HG02981 (cell line): ENCODE measurements around the gene SIRT5.

ENCODE experiments used
- ATAC-seq: cut with Tn5 transposase; IDR thresholded peaks from one replicate; pipeline ENCODE4 v1.9.1; 2021; ENCODE audit warnings: mild to moderate bottlenecking, moderate library complexity; ENCODE audit not compliant: unreplicated experiment

The SIRT5 gene

DNA sequence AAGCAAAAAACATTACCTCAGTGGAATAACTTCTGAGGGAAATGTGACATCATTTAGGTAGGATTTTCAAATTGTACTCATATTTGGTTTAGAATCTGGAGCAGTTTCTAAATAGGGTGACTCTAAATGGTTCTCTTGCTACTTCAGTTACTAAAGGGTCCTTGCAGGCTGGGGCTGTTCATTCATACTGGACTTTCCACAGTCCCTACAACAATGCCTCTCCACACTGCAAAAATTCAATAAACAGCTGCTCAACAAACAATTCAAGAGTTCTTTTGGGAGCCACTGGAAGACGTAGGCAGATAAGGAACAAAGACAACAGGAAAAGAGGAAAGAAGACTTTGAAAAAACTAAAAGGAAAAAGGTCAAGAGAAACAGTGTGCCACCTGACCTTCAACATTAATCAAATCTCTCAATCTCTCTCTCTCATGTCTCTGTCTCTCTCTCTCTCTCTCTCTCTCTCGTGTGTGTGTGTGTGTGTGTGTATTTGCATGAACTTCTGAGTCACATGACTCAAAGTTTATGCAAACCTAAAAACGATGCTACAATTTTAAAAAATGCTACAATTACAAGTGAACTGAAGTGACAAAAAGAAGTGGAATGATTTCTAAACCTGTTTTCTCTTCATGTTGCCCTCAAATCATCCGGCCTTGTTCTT lies 55.2 kb downstream of the SIRT5 start:
- no peak for ATAC-seq

DNA sequence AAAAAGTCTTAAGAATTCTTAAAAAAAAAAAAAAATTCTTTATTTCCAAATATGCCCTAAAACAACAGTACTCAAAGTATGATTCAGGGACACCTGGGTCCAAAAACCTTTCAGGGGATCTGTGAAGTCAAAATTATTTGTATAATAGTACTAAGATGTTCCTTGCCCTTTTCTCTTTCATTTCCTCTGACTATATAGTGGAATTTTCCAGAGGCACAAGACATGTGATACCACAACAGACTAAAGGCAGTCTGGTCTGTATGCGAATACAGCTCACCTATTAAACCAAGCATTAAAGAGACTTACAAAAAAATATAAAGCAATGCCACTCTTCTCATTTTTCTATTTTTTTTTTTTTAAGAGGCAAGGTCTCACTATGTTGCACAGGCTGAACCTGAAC lies 56.1 kb downstream of the SIRT5 start:
- no peak for ATAC-seq

DNA sequence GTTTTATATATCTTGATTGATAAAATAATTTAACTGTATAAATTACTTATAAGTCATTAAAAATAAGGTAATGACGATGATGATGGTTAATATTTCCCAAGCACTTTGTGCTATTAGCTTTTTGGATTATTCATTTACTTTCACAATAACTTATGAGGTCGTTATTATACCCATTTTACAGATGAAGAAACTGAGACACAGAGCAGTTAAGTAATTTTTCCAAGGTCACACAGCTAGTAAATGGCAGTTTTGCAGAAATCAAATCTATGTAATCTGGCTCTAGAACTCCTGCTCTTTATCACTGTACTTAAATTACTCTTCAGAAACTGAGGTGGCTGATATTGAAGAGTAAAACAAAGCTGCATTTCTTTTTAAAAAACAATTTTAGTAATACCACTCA lies 58.9 kb downstream of the SIRT5 start:
- no peak for ATAC-seq

DNA sequence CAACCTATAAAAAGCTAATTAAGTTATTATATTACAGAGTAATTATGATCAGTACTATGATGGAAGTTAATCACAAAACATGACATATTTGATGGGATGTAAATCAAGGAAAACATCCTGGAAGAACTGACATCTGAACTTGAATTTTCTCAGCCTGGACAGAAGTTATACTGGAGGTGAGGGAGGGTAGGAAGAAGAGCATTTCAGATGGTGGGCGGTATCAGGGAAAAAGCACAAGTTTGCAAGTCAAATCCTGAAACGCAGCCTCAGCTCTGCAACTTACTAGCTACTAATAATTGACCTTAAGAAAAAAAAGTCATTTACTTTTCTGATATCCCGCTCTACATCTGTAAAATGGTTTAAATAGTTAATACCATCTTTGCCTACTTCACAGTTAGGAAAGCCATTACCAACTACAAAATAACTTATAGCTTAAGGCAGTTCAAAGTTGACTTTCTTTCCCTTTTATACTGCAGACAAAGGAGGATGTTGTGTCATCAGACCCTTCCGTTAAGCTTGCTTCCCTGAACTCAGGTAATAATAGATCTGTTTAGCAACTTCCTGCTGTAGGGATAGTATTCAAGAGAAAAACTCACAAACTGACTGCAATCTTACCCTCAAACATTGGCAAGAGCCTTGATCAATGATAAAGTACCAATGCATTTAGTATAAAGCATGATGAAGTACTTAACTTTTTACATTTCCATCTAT lies 61.7 kb downstream of the SIRT5 start:
- no peak for ATAC-seq

DNA sequence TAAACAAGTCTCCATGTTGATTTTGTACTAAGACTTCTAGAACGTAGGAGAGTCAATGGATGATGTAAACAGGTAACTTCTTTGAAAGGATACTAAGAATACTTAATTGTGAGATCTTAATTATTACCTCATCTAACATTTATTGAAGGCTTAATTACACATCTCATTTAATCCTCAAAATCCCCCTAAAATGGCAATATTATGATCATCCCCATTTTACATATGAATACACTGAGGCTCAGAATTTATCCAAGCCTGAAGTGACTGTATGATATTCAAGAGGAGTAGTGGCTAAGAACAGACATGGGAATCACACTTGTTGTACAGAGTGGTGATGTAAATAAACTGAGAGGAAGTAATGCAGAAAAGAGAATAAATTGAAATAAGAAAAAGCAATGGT lies 63.6 kb downstream of the SIRT5 start:
- ATAC-seq = no peak

DNA sequence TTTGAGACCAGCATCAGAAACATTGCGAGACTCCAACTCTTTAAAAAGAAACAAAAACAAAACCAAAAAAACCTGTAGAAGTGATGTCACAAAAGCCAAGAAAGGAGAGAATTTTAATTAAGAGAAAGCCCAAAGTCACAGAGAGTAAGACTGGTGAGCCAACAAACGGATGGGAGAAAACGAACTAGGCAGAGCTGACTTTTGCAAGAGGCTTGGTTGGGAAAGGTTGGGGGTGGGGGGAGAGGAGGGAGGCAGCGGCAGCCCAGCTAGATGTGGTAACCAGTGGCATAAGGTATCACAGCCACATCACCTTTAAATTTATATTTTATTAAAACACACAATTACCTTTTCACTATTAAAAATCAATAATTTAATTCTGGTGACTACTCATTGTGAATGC lies 64.2 kb downstream of the SIRT5 start:
- ATAC-seq = no peak

DNA sequence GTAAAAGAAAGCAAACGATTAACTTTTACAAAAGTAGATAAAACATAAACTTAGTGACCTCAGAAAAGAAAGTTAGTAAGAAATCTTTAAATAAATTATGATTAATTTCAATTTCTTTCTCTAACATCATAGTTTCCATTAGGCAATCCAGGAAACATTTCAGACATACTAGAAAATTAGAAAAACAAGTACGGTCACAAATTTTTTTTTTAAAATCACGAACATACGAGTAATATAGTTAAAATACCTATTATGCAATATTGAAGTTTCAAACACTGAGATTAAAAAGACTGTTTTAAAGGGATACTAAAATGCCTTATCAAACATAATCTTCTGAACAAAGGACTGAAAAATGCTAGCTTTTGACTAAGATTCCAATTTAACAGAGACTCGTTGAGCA lies 66.9 kb downstream of the SIRT5 start:
- no peak for ATAC-seq

DNA sequence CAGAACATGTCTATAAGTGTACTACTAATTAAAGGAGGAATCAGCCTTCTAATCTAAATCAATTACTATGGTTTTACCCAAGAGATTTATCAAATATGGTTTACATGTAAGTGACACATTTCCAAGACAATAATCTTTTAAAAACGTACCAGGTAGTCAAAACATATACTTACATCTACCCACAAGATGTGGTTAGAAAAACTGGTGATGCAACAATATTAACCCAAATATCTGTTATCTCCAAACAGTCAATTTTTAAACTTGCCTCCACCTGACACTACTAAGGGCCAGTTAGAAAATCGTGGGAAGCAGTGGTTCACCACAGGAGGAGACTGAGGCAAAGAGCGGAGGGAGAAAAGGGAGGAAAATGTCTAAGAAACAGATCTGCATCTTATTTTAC lies 68.7 kb downstream of the SIRT5 start:
- no peak for ATAC-seq

DNA sequence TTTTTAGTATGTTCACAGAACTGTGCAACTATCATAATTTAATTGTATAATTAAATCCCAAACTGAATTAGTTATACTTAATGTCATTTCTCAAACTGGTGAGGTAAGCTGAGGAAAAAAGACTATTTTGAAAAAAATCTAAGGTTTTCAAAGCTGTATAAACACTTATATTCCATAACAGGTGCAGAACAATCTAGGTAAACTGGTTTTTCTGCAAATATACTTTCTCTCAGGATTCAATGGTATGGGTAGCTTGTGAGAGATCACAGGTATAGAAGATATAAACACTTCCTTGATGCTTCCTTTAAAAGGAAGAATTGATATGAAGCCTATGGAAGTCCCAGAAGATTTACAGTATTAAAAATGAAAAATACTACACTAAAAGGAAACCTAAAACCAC lies 74.4 kb downstream of the SIRT5 start:
- no peak for ATAC-seq

DNA sequence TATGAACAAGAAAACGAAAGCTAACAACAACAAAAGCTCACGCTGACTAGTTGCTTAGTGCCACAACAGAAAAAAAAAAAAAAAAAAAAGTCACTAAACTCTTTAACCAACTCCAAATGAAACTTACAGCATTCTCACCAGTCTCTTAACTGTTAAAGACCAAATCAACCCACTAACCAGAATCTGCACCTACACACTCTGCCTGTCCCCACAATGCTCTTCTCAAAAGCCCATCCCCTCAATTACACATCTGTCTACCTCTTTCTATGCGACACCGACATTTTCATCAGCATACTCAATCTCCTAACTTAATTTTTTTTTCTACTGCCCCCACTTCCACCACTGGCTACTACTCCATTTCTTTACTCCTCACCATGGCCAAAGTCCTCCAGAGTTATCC lies 75.0 kb downstream of the SIRT5 start:
- ATAC-seq = no peak

DNA sequence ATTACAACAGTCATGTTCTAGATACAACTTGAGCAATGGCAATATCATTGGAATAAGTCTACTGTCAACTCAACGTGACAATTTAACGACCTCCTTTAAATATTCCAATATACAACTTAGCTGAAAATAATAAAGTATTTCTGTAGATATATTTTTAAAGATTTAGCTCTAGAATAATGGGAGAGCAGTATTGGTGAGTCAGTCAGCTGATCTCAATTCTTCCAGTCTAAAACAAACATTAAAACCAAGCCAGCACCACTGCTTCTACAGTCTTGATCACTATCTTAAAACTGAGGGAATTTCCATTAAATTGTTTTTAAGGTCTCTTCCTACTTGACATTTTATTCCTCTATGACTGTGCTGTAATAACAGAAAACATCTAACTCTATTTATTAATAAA lies 78.9 kb downstream of the SIRT5 start:
- no peak for ATAC-seq

DNA sequence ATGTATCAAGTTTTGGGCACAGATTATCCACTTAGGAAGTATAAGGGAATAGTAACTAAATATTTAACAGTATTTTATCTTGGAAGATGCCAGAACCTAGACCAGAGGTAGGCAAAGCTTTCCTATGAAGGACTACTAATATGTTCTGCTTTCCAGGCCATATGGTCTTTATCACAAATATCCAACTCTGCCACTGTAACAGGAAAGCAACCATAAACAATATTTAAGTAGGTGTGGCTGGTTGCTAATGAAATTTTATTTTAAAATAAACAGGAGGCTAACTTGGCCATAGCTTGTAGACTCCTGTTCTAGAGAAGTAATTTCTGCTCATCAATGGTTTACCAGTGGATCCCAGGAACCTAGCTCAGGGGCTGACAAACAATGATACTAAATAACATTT lies 80.1 kb downstream of the SIRT5 start:
- no peak for ATAC-seq

DNA sequence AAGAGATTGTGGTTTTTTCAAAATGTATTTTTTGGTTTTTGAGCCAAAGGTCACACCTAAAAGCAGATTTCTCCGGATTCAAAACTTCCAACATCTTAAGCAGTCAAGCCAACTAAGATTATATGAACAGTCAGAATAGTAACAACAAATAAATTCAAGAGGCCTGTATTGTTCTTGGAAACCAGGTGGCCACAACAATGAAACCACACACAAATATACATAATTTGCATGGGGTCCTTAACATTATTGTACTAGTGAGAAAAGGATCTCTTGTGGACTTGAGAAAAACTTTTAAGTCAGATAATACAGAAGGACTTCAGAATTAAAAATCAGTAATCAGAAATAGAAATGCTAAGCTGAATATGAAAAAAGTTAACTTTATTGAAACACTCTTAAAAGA lies 81.3 kb downstream of the SIRT5 start:
- ATAC-seq = no peak

DNA sequence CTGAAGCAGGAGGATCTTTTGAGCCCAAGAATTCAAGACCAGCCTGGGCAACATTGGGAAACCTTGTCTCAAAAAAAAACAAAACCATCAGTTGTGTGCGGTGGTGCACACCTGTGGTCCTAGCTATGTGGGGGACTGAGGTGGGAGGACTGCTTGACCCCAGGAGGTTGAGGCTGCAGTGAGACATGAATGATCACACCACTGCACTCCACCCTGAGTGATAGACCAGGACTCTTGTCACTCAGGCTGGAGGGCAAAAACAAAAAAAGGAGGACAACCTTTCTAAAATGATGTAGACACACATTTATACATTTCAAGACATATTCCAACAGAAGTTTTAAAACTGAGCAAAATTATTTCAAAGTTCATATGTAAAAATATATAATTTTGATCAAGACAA lies 85.9 kb downstream of the SIRT5 start:
- no peak for ATAC-seq

DNA sequence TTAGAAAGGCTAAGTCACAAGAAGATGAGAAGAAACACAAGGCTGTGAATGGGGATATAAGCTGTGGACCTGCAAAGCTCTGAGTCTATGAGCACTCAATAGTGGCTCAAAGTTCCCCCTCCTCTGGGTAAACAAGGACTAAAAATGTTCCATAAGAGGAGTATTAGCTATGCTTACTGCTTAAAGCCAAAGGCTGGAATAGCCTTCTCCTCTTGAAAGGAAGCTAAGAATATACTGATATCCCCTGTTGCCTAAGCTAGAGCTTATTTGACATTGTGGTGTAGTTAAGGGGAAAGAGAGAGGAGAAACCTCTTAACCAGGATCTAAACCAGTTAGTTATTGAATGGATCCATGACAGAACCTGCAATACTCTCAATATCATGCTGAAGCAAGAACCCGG lies 86.5 kb downstream of the SIRT5 start:
- ATAC-seq = no peak

DNA sequence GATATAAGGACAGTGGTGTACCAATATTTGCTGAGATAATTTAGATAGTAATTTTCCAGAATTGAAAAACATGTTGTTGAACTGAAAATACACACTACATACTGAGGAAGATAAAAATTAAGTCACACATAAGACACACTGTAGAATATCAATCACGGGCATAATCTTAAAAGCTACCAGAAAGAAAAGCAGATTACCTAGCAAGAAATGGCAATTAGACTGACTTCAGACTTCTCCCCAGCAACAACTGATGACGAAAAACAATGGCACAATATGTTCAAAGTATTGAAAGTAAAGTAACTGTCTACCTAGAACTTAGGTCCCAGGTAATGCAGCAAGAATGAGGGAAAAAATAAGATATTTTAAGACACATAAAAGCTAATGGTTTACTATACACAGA lies 87.2 kb downstream of the SIRT5 start:
- ATAC-seq = no peak

DNA sequence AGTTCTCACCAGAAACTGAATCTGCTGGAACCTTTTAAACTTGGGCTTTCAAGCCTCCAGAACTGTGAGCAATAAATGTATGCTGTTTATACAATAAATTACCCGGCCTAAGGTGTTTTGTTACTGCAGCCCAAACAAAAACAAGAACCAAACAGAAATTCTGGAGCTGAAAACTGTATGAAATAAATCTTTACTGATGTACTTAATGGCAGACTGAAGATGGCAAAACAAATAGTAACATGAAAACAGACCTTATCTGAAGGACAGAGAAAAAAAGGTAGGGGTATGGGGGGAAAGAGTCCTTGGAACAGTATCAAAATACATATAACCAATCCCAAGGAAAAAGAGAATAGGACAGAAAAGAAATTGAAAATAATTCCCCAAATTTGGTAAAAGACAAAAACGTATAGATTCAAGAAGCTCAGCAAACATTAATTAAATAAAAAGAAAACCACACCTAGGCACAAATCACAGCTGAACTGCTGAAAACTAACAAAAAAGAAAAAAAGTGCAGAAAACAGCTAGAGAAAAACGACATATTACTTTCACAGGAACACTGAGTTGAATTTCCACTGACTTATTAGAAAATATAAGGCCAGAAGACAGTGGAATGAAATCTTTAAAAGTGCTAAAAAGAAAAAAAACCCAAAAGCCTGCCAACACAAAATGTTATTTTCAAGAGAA lies 88.4 kb downstream of the SIRT5 start:
- no peak for ATAC-seq

DNA sequence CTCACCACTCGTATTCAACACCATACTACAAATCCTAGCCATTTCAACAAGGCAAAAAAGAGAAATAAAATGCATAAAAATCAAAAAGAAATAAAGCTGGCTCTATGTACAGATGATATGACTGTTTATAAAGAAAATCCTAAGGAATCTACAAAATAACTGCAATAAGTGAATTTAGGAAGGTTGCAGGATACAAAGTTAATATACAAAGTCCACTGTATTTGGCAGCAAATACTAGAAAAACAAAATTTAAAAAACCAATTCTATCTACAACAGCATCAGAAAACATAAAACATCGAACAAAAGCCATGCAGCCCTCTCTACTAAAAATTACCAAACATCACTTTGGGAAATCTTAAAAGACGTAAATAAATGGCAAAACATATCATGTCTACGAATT lies 89.6 kb downstream of the SIRT5 start:
- ATAC-seq = no peak
